ENCODE measurements around the gene FBXO38.

FBXO38 gene, protein sequence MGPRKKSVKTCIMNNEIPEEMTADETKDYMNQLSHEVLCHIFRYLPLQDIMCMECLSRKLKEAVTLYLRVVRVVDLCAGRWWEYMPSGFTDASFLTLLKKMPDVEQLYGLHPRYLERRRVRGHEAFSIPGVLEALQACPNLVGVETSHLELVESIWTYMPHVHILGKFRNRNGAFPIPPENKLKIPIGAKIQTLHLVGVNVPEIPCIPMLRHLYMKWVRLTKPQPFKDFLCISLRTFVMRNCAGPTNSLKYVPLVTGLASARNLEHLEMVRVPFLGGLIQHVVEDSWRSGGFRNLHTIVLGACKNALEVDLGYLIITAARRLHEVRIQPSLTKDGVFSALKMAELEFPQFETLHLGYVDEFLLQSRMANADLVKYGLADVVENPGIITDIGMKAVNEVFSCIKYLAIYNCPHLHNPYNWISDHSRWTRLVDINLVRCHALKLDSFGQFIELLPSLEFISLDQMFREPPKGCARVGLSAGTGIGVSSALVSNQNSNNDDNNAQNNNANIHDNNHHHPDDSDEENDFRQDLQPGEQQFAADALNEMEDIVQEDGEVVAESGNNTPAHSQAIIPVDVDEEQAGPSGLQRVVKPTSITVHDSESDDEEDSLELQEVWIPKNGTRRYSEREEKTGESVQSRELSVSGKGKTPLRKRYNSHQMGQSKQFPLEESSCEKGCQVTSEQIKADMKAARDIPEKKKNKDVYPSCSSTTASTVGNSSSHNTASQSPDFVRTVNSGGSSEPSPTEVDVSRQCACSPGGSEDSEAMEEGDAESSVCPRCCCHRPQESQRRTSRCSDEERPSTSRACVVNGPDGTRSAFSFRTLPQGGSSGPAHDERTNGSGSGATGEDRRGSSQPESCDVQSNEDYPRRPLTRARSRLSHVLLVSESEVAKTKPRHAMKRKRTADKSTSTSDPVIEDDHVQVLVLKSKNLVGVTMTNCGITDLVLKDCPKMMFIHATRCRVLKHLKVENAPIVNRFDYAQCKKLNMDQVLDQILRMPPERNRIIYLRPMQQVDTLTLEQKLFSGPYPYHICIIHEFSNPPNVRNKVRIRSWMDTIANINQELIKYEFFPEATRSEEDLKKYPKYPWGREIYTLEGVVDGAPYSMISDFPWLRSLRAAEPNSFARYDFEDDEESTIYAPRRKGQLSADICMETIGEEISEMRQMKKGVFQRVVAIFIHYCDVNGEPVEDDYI

DNA sequence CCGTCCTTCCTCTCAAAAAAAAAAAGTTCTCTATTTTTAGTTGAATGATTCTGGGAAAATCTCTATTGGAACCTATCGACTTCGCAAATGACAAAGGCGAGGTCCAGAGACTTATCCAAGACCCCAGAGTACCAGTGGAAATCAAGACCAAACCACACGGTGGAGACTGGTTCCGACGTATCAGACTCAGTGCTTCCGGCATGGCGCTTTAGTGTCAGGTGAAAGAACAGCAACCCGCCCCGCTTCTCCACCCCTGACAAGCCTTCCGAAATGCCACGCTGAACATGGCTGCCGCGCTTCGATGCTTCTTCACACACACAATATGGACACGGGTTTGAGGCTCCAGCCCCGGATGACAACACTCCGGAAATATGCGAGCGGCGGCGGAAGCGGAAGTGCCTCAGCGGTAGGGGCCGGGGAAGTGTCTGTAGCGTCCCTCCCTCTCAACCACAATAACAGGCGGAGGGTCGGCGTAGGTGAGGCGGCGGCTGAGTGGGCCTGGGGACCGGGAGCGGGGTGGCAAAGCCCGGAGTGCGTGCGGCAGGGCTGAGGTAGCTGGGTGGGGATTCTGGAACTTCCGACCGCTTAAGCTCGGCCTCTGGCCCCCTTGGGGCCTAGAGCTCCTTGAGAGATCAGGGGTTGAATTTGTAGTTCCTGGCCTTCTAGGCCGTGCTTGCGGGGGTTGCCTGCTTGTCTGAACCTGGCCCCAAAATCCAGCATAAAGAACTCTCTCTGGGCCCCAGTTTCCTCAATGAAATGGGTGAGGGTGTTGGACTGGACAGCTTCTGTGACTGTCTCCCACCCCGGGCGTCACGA lies at the start of gene FBXO38:
Gene FBXO38, plus strand, starts transcription at position 395 of the 816 bp plus-strand sequence. CDS start 10,819 bp downstream, outside the sequence.
- DNase-seq (ENCODE audit: low spot score): peak; percentile 97

DNA sequence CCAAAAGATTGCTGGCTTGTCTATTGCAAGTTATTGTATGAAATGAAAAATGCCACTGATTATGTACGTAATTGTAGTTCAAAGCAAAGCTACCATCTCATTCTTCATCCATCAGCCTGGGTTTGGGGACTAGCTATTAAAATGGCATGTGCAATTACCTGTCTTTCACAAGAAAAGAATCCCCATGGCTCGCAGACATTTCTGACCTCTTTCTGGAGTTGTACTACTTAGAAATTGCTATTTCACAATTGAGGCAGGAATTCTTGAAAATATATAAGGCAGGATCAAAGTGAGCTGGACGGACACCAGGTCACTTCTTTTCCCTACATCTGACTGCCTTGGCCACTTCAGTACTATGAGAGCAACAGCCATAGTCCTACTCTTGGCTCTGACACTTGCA lies 48.5 kb upstream of the FBXO38 start, which contains the start of gene SPINK9:
Gene SPINK9, plus strand, starts transcription at position 301 of the 400 bp plus-strand sequence. Its CDS starts 55 bp downstream, at position 356.
- no peak for DNase-seq (ENCODE audit: low spot score)

DNA sequence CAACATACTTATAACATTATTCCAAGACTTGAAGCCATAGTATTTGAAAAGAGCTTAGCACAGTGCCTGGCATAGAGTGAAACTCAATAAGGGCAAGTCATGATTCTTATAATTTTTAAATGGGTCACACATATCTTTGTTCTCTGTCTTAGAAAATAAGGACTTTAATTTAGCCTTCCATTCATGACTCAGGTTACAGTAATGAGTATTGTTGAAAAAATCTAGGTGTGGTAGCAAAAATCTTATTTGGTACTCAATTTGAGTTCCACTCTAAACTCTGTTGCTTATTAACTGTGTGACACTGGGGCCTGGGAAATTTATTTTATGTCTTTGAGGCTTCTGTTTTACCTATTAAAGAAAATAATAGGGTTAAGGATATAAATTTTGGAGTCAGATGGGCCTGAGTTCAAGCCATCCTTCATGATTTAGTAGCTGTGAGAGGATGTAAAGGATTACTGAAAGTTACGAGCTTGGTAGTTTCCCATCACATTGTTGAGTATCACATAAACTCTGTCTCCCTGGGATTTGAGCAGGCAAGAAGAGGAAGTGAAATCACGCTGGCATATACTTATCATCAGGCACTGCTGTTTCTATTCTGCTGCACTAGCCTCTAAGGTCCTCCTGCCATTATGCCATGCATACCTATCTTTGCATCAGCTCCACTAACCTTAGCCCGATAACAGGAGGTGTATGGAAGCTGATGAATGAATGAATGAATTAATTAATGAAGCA lies 46.9 kb upstream of the FBXO38 start:
- no peak for DNase-seq (ENCODE audit: low spot score)

DNA sequence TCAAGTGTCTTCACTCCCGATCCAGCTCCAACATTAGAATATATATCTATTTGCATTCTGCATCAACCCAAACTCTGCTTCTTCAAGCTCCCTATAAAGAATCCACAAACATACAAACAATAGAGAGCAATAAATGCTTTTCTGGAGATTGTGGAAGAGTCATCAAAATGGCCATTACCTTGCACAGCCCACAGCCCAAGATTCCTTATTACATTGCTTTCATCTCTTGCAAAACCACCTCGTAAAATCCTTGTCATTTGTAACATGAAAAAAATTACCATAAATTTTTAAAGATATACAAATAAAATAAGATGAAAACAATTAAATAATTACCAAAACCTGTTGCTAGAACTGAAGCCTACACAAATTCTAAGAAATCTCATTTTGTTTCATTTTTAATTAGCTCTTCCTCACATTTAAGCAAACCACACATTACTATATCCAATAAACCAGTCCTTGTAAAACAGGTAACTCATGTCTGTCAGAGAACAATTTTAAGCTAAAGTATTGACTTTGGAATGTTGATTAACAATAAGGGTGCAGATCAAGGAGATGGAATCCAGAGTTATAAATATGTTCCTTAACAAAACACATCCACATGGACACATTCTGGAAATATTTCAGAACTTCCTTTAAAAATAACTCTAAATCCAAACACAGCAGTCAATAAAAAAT lies 41.2 kb upstream of the FBXO38 start:
- no peak for DNase-seq (ENCODE audit: low spot score)

DNA sequence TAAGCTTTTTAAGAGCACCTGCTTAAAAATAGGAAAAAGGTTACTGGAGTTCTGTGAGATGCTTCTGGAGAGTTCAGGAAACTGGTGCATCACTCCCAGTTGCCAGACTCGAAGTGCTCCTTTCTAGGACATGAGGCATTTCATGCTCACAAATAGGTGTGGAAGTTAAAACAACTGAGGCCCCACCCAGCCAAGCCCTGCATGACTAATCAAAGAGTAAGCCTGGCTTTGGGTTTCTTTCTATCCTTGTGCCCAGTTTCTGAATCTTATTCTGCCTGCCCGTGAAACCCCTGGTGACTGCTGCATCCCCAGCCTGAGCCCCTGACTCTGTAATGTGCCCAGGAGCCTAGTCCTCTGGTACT lies 40.7 kb upstream of the FBXO38 start:
- DNase-seq (ENCODE audit: low spot score): no peak

DNA sequence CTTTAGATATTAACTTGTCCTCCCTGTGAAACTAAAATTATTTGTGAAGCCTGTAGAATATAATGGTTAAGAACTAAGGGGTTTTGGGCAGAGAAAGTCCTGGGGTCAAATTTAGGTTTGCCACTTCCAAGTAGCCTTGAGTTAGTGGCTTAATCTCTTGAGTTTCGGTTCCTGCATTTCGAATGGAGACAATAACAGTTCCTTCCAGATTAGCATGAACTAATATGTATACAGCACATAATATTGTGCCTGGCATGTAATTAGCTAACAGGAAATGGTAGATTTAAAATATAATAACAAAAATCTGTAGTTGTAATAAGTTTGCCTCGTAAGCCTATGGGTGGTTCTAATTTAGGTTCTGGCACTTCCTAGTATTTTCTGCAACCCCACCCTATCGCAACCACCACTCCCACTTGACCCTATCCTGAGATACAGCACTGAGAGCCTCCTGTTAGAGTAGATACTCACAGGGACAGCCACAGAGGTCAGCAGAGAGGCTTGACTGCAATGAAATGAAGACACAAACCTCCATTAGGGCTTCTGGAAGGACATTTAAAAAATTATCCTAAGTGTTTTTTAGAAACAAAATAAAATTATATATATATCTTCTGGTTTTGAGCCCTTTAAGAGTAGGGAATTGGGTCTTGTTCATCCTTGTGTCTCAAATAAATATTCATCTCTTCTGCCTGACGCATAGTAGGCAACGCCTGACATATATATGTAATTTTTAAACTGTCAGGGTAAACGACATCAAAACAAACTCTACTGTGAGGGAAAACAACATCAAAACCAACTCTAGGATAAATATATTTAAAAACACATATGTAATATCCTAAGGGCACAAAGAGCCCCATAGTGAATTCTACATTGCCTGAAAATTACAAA lies 39.9 kb upstream of the FBXO38 start:
- DNase-seq (ENCODE audit: low spot score): no peak

DNA sequence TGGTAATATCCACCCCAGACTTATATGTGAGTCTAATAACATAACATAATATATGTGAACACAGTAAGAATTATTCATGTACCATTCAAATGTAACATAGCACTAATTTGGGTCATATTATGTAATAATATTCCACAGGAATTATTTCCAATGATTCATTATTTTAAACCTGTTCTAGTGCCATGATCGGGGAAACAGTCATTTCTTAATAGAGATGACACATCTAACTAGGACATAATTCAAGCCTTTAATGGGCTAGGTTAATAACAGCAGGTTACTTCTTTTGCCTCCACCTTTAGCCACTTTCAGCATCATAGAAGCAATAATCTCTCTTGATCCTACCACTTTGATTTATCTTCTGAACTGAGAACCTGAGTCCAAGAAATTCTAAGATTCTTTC lies 36.1 kb upstream of the FBXO38 start:
- no peak for DNase-seq (ENCODE audit: low spot score)

DNA sequence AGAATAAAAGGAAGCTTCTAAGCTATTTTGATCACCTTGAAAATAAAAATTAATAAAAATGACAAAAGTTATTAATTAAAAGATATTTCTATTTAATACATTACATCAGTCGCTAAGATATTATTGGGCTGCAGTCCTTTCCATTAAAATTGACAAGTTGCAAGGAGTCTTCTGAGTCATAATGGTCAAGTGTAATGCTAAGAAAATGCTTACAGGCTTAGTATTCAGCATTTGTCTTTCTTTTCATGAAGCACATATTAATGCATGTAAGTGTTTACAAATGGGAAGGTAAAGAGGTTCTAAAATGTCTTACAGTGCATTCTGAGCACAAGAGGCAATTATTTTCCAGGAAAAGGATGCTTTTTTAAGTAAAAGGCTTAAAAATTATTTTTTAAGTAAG lies 31.1 kb upstream of the FBXO38 start:
- DNase-seq (ENCODE audit: low spot score): no peak

DNA sequence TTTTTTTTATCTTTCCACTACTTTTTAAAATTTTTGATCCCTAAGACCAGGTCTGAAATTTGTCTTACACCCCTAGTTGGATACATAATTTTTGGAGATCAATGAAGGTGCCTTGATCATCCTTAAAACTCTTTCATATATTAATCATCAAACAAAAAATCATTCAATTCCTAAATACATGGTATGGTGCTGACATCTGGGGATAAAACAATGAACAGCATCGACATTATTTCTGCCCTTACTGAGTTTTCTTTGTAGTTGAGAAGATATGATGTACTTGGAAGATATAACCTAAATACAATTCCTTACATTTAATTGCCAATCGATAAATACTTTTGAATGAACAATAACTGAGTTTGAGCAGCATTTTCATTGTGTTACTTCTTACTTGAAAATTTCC lies 30.1 kb upstream of the FBXO38 start:
- no peak for DNase-seq (ENCODE audit: low spot score)

DNA sequence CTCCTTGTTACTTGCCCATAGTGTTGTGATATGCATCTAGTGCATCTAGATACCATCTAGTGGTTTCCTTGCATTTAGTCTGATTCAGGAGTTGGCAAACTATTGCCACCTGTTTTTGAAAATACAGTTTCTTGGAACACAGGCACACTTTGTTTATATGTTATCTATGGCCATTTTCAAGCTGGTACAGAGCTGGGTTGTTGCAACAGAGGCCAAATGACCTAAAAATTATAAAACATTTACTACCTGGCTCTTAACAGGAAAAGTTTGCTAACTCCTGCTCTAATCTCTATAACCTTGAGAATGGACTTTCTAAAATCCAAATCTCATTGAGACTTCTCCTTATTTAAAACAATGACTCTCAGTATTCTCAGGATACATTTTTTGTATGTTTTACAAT lies 19.4 kb upstream of the FBXO38 start:
- no peak for DNase-seq (ENCODE audit: low spot score)

DNA sequence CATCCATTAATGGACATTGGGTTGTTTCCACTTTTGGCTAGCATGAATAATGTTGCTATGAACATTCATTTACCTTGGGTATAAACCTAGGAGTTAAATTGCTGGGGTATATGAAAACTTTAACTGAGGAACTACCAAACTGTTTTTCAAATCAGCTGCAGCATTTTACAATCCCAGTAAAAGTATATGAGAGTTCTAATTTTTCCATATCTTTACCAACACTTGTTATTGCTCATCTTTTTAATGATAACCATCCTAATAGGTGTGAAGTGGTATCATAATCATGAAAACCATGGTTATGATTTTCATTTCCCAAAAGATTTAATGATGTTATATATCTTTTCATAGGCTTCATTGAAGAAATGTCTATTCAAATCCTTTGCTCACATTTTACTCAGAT lies 15.5 kb upstream of the FBXO38 start:
- DNase-seq (ENCODE audit: low spot score): no peak

DNA sequence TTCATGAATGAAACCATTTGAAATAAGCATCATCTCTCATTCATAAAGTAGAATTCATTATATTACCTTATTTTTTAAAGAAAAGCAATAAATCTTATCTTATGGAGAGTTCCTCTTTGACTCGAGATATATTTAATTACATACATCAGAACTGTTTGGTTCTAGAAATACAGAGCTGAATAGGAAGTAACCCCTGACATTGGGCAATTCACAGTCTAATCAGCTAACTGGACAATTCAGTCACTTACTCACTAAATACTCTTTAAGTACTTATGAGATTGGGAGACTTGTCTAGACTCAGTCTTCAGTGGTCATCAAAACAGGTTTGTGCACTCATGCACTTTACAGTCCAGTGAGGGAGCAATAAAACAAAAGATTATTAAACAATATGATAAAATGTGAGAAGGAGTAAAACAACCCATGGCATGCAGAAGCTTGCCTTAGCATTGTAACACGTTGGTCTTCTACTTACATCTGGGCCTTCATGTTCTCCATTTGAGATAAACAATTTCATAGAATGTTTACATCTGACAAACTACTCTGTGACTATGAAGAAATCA lies 11.5 kb upstream of the FBXO38 start:
- no peak for DNase-seq (ENCODE audit: low spot score)

DNA sequence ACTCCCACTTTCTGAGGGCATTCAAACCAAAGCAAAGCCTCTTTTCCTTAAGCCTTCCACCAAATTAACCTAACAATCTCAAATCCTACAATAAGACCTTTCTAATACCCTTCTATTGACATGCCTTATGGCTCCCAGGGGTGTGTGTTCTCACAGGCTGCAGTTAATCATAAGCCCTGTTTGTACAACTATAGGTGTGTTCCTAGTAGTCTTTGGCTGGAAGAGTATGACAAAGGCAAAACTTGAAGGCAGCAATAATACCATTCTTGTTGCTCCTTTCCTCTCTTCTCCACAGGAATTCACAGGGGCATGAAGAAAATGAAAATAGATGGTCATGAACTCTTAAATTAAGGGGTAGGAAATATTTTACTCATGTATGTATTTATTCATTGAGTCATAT lies 10.9 kb upstream of the FBXO38 start:
- no peak for DNase-seq (ENCODE audit: low spot score)

DNA sequence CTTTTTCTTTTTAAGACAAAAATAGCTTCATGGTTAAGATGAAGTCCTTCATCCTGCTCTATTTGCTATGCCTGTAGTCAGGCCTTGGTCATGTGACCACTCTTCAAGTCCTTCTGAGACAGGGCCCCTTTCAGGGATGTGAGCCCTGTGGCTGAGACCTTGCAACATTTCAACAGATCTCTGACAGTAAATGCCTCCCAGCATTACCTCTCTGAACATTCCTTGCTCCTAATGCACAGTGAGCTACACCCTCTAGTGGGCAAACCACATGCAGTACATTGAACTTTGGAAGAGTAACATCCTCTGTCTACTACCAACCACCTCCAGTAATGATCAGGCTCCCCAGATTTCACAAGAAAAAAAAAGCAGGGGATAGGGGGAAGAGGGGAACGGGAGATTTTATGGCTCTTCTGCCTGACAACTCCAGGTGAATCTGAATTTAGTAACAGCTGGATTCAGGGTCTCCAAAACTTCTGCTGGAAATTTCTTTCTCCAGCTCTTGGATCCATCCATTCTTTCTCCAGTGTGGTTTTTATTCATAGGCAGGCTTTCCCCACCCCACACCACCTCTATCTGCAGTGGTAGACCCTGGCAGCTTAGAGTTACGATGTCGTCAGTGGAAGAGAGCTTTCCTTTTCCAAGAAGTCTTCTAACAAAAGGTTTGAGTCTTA lies 8.9 kb upstream of the FBXO38 start:
- DNase-seq (ENCODE audit: low spot score): peak; percentile 48

DNA sequence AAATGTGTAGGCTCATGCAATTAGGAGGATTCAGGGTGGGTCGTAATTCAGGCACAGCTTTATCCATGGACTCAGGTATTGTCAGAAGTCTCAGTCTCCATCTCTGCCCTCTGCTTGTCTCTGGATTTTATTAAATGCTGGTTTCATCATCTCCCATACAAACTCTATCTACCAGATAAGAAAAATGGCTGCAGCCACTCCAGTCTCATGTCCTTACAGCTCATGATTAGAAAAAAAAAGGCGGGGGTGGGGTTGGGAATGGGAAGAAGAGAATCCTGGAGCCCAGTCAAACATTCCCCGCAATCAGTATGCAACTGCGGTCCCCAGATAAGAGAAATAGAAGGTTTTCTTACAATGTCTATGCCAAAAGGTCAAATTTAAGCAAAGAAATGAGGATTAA lies 7.6 kb upstream of the FBXO38 start:
- DNase-seq (ENCODE audit: low spot score): no peak

DNA sequence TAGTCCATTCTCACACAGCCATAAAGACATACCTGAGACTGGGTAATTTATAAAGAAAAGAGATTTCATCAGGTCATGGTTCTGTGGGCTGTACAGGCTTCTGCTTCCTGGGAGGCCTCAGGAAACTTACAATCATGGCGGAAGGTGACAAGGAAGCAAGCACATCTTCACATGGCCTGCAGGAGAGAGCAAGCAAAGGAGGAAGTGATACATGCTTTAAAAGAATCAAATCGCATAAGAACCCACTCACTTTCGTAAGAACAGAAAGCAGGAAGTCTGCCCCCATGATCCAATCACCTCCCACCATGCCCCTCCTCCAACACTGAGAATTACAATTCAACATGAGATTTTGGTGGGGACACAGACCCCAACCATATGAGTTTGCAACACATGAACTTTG lies 5.1 kb upstream of the FBXO38 start:
- DNase-seq (ENCODE audit: low spot score): no peak

DNA sequence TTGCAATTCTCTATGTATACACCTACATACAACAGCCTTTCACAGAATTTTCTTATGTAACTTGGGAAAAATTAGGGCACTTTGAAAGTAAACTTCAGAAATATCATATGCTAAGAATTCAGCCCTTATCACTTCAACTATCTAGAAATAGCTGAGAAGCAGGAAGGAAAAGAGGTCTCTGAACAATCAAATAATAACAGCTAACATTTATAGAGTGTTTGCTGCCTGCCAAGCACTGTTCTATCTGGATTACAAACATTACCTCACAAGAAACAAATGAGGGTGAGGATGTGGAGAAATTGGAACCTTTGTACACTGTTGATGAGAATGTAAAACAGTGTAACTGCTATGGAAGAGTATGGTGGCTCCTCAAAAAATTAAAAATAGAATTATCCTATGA lies 4.4 kb upstream of the FBXO38 start:
- no peak for DNase-seq (ENCODE audit: low spot score)

DNA sequence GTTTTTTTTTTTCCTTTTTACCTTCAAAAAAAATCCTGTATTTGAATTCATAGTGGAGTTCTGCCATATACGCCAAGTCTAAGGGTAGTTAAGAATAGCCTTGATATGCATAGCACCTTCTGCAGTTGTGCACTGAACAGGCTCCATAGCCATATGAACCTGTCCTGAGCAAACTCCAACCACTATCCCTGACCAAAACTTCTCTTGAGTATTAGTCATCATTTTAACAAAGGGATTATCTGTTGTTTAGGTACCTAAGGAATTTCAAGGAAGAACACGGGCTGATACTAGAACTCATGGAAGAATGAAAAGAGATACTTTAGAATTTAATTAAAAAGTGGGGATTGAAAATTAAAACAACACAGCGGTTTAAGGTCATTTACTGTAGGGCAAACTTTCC lies 1.9 kb upstream of the FBXO38 start:
- no peak for DNase-seq (ENCODE audit: low spot score)

Data from activated CD4-positive, alpha-beta T cell treated with anti-CD3 and anti-CD28 coated beads, Interleukin-2, Interleukin-4, amounts not matched to agents 100 ng/mL and 50 ng/mL, durations not matched to agents 16 hours and 8 hours (primary cell).